Stimulated activated CD8-positive, alpha-beta memory T cell treated with anti-CD3 and anti-CD28 coated beads, Interleukin-2, amount 100 ng/mL, for 48 hours (primary cell): Measurements from ENCODE around the gene IL24.

Source experiments
- DNase-seq, 2 donors: peaks; one replicate each; pipeline ENCODE4 v3.0.0-alpha.2; 2020; ENCODE audit warnings: low read depth in 2 of 2

IL24 gene

DNA sequence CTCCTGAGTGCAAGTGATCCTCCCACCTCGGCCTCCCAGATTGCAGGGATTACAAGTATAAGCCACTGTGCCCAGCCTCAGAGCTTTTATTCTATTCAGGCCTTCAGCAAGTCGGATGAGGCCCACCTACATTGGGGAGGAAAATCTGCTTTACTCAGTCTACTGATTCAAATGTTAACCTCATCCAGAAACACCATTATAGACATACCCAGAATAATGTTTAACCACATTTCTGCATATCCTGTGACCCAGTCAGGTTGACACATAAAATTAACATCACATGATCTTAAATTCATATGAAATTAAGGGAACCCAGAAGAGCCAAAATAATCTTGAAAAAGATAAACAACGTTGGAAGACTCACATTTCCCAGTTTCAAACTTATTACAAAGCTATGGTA, 16.9 kb upstream of the IL24 start:
- no peak for DNase-seq

DNA sequence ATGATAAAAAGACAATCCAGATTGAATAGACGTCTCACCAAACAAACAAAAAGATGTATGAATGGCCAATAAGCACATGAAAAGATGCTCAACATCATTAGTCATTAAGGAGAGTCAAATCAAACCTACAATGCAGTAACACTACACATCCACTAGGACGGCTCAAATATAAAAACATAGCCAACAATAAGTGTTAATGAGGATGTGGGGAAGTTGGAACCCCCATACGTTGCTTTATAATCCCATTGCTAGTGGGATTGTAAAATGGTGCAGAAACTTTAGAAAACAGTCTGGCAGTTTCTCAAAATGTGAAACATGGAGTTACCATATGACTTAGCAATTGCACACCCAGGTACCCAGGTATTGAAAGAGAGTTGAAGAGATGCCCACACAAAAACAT, 14.7 kb upstream of the IL24 start:
- no peak for DNase-seq

GRCh38 chr1:206883160-206883559, 14.1 kb upstream of the IL24 start:
- DNase-seq: no peak

DNA sequence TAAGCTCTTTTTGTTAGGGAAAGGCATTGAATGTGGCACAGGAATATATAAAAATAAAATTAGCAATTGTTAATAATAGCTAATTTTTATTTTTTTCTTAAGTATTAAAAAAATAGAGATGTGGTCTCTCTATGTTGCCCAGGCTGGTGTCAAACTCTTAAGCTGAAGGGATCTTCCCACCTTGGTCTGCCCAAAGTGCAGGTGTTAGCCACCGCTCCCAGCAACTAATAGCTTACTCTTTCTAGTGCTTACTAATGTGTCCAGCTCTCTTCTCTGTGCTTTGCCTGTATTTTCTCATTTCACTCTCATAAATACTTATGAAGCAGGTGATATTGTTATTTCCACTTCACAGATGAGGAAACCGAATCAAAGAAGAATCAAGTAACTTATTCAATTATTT, 13.4 kb upstream of the IL24 start:
- no peak for DNase-seq

DNA sequence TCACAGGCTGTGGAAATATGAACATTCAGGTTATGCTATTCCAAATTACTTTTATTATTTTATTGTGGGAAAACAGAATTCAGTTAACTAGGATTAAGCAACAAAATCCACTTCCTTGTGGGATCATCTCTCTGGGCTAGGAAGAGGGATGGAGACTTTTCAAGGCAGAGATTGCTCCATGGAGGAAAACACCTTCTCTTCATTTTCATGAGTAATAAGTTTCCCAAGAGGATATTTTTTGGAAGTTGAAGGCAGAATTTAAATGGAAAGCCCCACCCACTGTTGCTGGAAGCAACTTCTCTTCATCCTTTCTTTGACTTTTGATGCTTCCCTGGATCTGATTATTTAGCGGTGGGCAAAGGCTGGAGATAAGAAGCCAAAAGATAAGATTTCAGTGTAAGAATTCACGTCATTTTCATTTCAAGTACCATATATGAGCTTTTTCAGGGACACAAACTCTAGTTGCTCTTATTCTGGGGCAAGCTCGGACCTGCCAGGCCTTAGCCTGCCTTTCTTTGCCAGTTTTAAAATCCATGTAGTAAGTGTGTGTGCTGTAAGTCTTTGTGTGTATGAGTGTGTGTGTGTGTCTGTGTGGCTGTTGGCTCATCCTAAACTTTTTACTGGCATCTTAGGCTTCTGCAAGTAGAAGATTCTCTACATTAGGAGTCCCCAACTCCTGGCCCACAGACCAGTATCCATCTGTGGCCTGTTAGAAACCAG, 11.7 kb upstream of the IL24 start:
- DNase-seq: no peak

DNA sequence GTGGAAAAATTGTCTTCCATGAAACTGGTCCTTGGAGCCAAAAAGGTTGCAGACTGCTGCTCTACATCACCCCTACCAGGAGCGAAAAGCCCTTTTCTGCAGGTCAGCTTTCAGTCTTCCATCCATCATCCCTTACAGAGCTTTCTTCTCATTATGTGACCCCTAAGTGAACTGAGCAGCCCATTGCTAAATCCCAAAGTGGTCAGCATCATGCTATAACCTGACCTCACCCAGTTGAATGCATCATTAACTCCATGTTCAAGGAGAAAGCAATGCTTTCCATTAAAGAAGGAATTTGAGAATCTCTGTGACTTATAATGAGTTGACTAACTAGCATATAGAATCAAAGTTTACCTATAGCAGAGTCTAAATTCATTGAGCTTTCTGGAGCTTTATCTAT, 10.4 kb upstream of the IL24 start:
- no peak for DNase-seq

- DNase-seq: no peak
These were observed 9.5 kb upstream of the IL24 start for GRCh38 chr1:206887701-206888100.

DNA sequence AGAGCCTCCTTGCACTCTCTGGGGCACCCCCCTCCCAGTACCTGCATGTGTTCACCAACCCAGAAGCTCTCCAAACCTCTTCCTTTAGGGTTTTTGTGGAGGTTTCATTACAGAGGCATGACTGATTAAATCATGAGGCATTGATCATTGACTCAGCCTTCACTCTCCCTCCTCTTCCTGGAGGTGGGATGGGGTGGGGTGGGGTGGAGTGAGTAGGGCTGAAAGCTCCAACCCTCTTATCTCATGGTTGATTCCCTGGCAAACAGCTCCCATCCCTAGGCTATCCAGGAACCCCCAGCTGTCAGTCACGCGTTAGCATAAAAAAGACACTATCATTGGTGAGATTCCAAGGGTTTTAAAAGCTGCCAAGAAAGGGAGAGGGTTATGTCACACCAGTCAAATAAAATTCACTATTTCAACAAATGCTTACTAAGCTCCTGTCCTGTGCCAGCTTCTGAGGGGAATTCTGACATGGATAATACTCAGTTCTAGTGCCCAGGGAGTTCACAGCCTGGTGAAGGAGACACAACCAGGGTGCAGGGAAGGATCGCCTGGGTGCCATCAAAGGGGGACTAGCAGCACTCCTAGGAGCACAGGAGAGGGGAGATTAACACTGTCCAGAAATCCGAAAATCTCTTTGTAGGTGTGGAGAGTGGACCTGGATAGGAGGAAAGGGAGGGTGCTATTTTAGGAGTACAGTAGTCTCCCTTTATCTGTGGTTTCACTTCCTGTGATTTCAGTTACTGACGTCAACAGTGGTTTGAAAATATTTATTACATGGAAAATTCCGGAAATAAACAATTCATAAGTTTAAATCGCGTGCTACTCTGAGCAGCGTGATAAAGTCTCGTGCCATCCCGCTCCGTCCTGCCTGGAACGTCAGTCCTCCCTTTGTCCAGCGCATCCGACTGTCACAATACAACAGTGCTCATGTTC, 6.8 kb upstream of the IL24 start:
- DNase-seq: no peak

- no peak for DNase-seq
These were observed 5.8 kb upstream of the IL24 start for GRCh38 chr1:206891412-206891811.

- no peak for DNase-seq
These were observed 4.8 kb upstream of the IL24 start for GRCh38 chr1:206892351-206892984.

DNA sequence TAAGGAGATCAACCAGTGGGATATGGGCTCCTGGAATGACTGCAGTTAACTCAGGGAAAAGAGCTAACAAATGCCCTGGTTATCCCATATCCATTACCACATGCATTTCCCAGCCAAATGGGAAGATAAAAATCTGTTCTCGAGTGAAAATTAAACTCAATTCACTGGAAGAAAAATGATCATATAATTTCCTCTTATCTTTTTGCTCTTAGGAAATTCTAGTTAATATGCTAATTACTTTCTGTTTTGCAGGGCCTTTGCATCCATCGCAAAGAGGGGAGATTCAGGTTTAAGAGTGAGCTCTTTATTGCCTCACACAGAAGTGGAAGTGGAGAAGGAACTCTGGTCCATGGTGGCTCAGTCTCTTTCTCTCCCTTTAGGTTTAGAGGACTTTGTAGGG, 3.9 kb upstream of the IL24 start:
- no peak for DNase-seq

- DNase-seq: no peak
These were observed 1.9 kb upstream of the IL24 start for GRCh38 chr1:206895325-206895724.

DNA sequence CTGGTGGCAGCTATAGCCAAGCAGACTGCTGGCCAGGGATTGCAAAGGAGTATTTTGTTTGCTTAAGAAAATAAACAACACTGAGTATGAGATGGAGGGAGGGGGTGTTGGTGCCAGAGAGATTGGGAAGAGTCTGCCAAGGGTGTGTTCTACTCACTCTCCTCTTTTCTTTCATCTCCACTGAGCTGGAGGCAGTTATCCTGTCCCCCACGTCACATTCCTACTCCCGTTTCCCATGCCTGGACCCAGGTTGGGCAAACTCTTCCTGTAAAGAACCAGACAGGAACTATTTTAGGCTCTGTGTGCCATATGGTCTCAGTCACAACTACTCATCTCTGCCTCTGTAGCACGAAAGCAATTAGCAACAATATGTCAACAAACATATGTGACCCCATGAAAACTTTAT, 1.4 kb upstream of the IL24 start:
- no peak for DNase-seq

DNA sequence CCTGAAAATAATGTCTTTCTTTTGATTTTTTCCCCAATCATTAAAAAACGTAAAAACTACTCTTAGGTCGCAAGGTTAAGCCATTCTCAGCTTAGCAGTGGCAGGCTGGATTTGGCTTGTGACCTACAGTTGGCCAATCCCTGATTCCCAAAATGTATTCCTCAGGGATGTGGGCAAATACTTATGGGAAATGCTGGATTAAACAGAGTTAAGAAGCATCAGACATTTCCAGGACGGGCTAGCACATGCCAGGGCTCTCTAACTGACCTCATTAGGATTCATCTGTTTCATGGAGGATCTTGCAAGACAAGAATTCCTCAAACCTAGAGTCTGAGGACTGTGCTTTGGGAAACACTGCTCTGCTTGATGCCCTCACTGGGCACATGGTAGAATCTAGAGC, 982 bp upstream of the IL24 start:
- DNase-seq: no peak

DNA sequence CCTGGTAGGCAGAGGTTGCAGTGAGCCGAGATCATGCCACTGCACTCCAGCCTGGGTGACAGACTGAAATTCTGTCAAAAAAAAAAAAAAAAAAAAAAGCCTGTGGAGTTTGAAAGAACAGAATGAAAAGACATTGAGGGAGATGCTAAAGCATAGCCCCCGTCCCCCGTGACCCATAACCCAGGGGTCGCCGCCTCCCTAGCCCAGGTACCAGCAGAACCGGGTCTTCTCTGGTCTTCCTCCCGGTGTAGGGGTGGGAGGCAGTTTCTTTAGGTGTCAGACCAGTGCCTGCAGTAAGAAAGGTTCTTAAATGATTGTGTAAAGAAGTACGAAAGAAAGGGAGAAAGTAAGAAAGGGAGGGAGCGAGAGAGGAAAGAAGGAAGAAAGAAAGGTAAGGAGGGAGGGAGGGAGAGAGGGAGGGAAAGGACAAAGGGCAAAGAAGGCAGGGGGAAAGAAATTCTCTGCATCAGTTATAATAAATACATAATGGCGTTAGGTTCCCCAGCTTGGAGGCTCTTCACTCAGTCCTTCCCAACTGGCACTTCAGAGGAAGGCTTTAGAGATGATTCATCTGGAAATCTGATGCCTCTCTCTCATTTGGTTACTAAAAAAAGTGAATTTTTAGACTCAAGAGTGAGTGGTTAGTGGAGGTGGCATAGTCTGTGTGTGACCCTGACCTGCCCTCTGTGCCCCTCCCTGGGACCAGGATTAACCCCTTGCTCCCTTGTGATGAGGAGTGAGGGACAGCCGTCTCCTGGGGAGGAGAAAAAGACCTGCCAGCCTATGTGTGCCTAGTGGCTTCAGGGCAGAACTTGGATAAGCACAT, 1.1 kb downstream of the IL24 start:
- DNase-seq: no peak

DNA sequence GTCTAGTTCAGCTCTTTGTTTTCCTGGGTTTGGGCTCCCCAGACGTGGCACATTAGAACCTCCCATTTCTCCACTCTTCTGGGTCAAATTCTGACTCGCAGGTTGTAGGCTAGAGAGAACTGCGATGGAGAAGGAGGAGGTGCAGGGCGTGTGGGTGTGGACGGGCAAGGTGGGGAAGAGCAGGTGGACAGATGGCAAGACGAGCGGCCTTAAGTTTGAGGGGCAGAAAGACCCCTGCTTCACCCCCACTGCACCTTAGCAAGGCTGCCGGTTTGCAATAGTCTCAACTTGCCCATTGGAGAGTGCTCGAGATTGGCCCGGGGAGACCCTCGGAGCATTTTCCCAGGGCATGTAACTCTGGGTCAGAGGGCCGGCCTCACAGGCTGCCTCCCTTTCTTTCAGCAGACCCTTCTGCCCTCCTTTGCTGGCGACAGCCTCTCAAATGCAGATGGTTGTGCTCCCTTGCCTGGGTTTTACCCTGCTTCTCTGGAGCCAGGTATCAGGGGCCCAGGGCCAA, 1.7 kb downstream of the IL24 start:
- DNase-seq: no peak

GRCh38 chr1:206899717-206900116, 2.5 kb downstream of the IL24 start:
- DNase-seq: no peak

GRCh38 chr1:206900149-206900548, 2.9 kb downstream of the IL24 start:
- no peak for DNase-seq

DNA sequence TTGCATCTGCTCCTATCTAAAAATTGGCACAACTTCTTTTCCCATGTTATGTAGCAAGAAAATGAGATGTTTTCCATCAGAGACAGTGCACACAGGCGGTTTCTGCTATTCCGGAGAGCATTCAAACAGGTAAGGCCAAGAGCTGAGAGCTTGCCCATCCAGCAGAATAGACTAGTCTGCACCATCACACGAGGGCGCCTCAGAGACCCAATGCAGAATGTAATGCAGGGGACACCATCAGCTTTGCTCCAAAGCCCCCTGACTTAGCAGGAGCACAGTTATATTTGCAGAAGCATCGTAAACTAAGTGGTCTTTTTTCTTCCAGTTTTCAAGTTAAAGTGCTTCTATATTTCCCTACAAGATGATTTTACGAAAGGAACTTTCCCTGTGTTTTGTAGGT, 4.7 kb downstream of the IL24 start:
- DNase-seq: no peak

DNA sequence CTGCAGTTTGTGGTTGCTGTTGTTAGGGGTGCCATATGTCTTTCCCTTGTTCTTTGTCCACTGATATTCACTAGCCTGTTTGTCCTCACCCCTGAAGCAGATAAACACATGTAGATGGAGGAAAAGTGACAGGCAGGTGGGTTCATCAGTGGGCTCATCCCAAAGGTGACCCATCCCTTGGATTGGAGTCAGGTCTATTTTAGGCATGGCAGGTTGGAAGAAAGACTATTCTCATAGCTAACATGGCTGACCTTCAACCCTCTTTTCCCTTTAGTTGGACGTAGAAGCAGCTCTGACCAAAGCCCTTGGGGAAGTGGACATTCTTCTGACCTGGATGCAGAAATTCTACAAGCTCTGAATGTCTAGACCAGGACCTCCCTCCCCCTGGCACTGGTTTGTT, 5.5 kb downstream of the IL24 start:
- DNase-seq: no peak

- no peak for DNase-seq
These were observed 6.4 kb downstream of the IL24 start for GRCh38 chr1:206903687-206904086.
